CD8-positive, alpha-beta memory T cell (primary cell): ENCODE data around the gene MSL3B.
"Not testable (repeated sequence)": the region's sequence is repeated elsewhere in the genome, so short reads cannot be mapped to it uniquely, and the experiment has no call there.

Source experiments
- CTCF ChIA-PET: fragments of 350-600 bp; sonication (Branson Sonifier 250); formaldehyde crosslinking; loops from one replicate; lab custom pipeline; 2021; ENCODE audit warnings: antibody characterized with exemption; lab: Charles Lee
- POLR2A ChIA-PET: fragments of 350-600 bp; sonication (Branson Sonifier 250); formaldehyde crosslinking; loops from one replicate; lab custom pipeline; 2021; ENCODE audit warnings: antibody characterized with exemption; lab: Charles Lee
- DNase-seq, 5 donors: peaks; one replicate each; pipeline versions ENCODE4 v3.0.0 to v3.0.0-alpha.2; 2020 to 2022; ENCODE audit warnings: mixed read lengths in 1 of 5
- H3K27ac ChIP-seq: one replicate; pipeline ENCODE4 v1.7.0; 2013; ENCODE audit warnings: low read depth, mild to moderate bottlenecking, low read length, moderate library complexity
- H3K27me3 ChIP-seq: 2 replicates; pipeline ENCODE4 v1.7.0; 2013; ENCODE audit warnings: low read length, mild to moderate bottlenecking; ENCODE audit not compliant: insufficient read depth, poor library complexity, severe bottlenecking
- H3K36me3 ChIP-seq: 2 replicates; pipeline ENCODE4 v1.7.0; 2013; ENCODE audit warnings: mild to moderate bottlenecking, low read length, moderate library complexity; ENCODE audit not compliant: insufficient read depth
- H3K4me1 ChIP-seq: 2 replicates; pipeline ENCODE4 v1.7.0; 2013; ENCODE audit warnings: mild to moderate bottlenecking, low read length, moderate library complexity; ENCODE audit not compliant: insufficient read depth
- H3K4me3 ChIP-seq: 2 replicates; pipeline ENCODE4 v1.7.0; 2013; ENCODE audit warnings: mild to moderate bottlenecking, low read length
- H3K9me3 ChIP-seq: 2 replicates; pipeline ENCODE4 v1.7.0; 2013; ENCODE audit warnings: mild to moderate bottlenecking, low read length
- H3K27ac Mint-ChIP-seq, 8 donors: one replicate each; pipeline ENCODE4 v1.8.0; 2020 to 2021; ENCODE audit warnings: mixed read lengths in 8 of 8, mild to moderate bottlenecking in 6 of 8, inconsistent platforms in 3 of 8, moderate library complexity in 3 of 8
- H3K27me3 Mint-ChIP-seq, 2 donors: one replicate each; pipeline ENCODE4 v1.8.0; 2020 to 2021; ENCODE audit warnings: mixed read lengths in 2 of 2, mild to moderate bottlenecking in 1 of 2, moderate library complexity in 1 of 2
- H3K36me3 Mint-ChIP-seq, 3 donors: one replicate each; pipeline ENCODE4 v1.8.0; 2020 to 2021; ENCODE audit warnings: mixed read lengths in 3 of 3, inconsistent platforms in 1 of 3, mild to moderate bottlenecking in 1 of 3
- H3K4me1 Mint-ChIP-seq, 3 donors: one replicate each; pipeline ENCODE4 v1.8.0; 2020 to 2021; ENCODE audit warnings: mixed read lengths in 3 of 3, inconsistent platforms in 1 of 3, mild to moderate bottlenecking in 1 of 3
- H3K4me3 Mint-ChIP-seq, 7 donors: one replicate each; pipeline ENCODE4 v1.8.0; 2020 to 2021; ENCODE audit warnings: mixed read lengths in 7 of 7, mild to moderate bottlenecking in 6 of 7, moderate library complexity in 4 of 7, inconsistent platforms in 2 of 7
- H3K9me3 Mint-ChIP-seq, 5 donors: one replicate each; pipeline ENCODE4 v1.8.0; 2020 to 2022; ENCODE audit warnings: mixed read lengths in 5 of 5, mild to moderate bottlenecking in 3 of 5, moderate library complexity in 2 of 5, inconsistent platforms in 1 of 5

MSL3B gene

GRCh38 chr2:233896253-233896652 lies 28.1 kb upstream of the MSL3B start:
- H3K4me1 ChIP-seq, H3K27ac ChIP-seq, H3K9me3 ChIP-seq, H3K4me3 ChIP-seq, H3K36me3 ChIP-seq, H3K36me3 Mint-ChIP-seq, CTCF ChIA-PET, H3K4me3 Mint-ChIP-seq, H3K9me3 Mint-ChIP-seq, DNase-seq, POLR2A ChIA-PET, H3K27me3 ChIP-seq: not testable (repeated sequence)
- peaks cover 7 to 28% of the 10 kb centered on the region in 2 donors for H3K27me3 Mint-ChIP-seq
- peaks cover 10 to 17% (median 16%) of the 10 kb centered on the region in 3 donors for H3K4me1 Mint-ChIP-seq
- peak overlapping the region in 1 of 8 donors; percentile 15 for H3K27ac Mint-ChIP-seq

DNA sequence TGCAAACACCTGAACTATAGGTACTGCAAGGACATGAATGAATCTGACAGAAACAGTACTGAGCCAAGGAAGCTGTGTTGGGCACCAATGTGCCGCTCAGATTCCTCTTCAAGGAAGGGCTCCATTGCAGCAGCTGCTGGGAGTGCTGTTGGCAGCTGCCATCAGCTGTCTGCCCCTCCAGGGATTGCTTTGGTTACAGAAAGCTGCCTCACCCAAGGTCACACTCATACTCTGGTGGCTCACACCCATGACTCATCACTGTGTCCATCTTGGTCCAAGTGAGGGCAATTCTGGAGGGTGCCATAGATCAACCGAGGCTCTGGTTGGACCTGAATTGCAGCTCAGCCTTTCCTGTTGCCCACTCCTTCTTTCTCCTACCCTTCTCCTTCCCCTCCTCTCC lies 24.6 kb upstream of the MSL3B start:
- no peak overlapping the region for H3K4me3 ChIP-seq
- H3K36me3 Mint-ChIP-seq, result no peaks in the 10 kb centered on the region
- peaks cover 9% of the 10 kb centered on the region for H3K27me3 ChIP-seq
- H3K36me3 ChIP-seq, result no peaks in the 10 kb centered on the region
- DNase-seq, result no peak
- H3K4me1 ChIP-seq, result no peaks in the 10 kb centered on the region
- ChIA-PET POLR2A (no interaction called here), CTCF (no interaction called here)
- no peak overlapping the region for H3K4me3 Mint-ChIP-seq
- no peaks in the 10 kb centered on the region for H3K9me3 ChIP-seq
- peaks cover 0 to 2% (median 0%) of the 10 kb centered on the region in 5 donors for H3K9me3 Mint-ChIP-seq
- no peak overlapping the region for H3K27ac ChIP-seq
- no peaks in the 10 kb centered on the region for H3K4me1 Mint-ChIP-seq
- no peak overlapping the region for H3K27ac Mint-ChIP-seq
- peaks cover 21 to 50% of the 10 kb centered on the region in 2 donors for H3K27me3 Mint-ChIP-seq

GRCh38 chr2:233882353-233882752 lies 14.2 kb upstream of the MSL3B start:
- POLR2A ChIA-PET, result no interaction called here
- no peak overlapping the region for H3K27ac ChIP-seq
- H3K4me1 ChIP-seq, result no peaks in the 10 kb centered on the region
- H3K27me3 Mint-ChIP-seq, result peaks cover 17 to 70% of the 10 kb centered on the region in 2 donors
- CTCF ChIA-PET, result no interaction called here
- no peak overlapping the region for H3K4me3 Mint-ChIP-seq
- H3K4me3 ChIP-seq, result no peak overlapping the region
- no peaks in the 10 kb centered on the region for H3K36me3 ChIP-seq
- H3K36me3 Mint-ChIP-seq, result peaks cover 0 to 15% (median 6%) of the 10 kb centered on the region in 3 donors
- no peak overlapping the region for H3K27ac Mint-ChIP-seq
- peaks cover 4% of the 10 kb centered on the region for H3K9me3 ChIP-seq
- H3K27me3 ChIP-seq, result no peaks in the 10 kb centered on the region
- no peaks in the 10 kb centered on the region for H3K4me1 Mint-ChIP-seq
- H3K9me3 Mint-ChIP-seq, result peaks cover 26 to 40% (median 29%) of the 10 kb centered on the region in 5 donors
- no peak for DNase-seq

DNA sequence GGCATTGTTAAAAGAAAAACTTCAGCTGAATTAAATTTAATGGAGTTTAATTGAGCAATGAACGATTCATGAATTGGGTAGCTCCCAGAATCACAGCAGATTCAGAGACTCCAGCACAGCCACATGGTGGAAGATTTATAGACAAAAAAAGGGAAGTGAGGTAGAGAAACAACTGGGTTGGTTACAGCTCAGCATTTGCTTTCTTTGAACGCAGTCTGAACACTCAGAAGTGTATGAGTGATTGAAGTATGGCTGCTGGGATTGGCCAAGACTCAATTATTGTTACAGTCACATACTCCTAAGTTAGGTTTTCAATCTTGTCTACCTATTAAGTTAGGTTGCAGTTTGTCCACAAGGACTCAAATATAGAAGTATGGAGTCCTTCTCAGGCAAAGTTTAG lies 3.9 kb upstream of the MSL3B start:
- peaks cover 6 to 16% (median 7%) of the 10 kb centered on the region in 3 donors for H3K4me1 Mint-ChIP-seq
- H3K27me3 Mint-ChIP-seq, result peaks cover 31 to 58% of the 10 kb centered on the region in 2 donors
- peaks cover 17 to 23% (median 20%) of the 10 kb centered on the region in 5 donors for H3K9me3 Mint-ChIP-seq
- H3K4me3 ChIP-seq, H3K36me3 ChIP-seq, H3K27ac ChIP-seq, POLR2A ChIA-PET, H3K9me3 ChIP-seq, H3K4me3 Mint-ChIP-seq, DNase-seq, H3K4me1 ChIP-seq, H3K27me3 ChIP-seq, H3K27ac Mint-ChIP-seq: not testable (repeated sequence)
- CTCF ChIA-PET, result interaction anchor here (1.8 kb wide), 1 partner anchor 14 kb away, joined by 5 read pairs; no protein-coding TSS in a partner anchor
- H3K36me3 Mint-ChIP-seq, result peaks cover 0 to 14% (median 2%) of the 10 kb centered on the region in 3 donors

- Histone ChIP-seq H3K27ac (no peak overlapping the region), H3K4me3 (no peak overlapping the region), H3K36me3 (no peaks in the 10 kb centered on the region), H3K4me1 (no peaks in the 10 kb centered on the region), H3K27me3 (peaks cover 4% of the 10 kb centered on the region), H3K9me3 (no peaks in the 10 kb centered on the region)
- peak overlapping the region in 1 of 7 donors; percentile 19 for H3K4me3 Mint-ChIP-seq
- peaks cover 29 to 57% of the 10 kb centered on the region in 2 donors for H3K27me3 Mint-ChIP-seq
- no peak for DNase-seq
- H3K4me1 Mint-ChIP-seq, result peaks cover 7 to 18% (median 12%) of the 10 kb centered on the region in 3 donors
- ChIA-PET CTCF (interaction anchor here (1.8 kb wide), 1 partner anchor 14 kb away, joined by 5 read pairs; no protein-coding TSS in a partner anchor), POLR2A (no interaction called here)
- peaks cover 0 to 20% (median 2%) of the 10 kb centered on the region in 3 donors for H3K36me3 Mint-ChIP-seq
- H3K27ac Mint-ChIP-seq, result no peak overlapping the region
- peaks cover 17 to 29% (median 20%) of the 10 kb centered on the region in 5 donors for H3K9me3 Mint-ChIP-seq
These were observed 3.2 kb upstream of the MSL3B start for GRCh38 chr2:233871432-233871831.

DNA sequence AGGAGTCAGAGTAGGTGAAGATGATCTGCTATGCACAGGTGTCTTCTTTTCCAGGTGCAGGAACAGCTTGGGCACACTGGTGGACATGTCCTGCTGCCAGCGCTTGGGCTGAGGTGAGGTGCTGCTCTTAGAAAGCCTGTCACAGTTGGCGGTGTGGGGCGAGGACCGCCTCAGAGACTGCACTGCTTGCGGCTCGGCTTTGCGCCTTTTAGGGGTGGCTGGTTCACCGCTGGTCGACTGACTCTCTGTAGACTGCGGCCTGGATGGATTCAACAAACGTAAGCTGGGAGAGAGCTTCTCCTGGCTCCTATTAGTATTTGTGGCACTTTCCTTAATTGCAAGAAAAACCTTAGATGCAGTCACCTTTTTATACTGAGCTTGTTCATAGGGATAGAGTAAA lies 1.7 kb downstream of the MSL3B start:
- Histone ChIP-seq H3K27me3 (no peaks in the 10 kb centered on the region), H3K4me3 (no peak overlapping the region), H3K4me1 (no peaks in the 10 kb centered on the region), H3K9me3 (no peaks in the 10 kb centered on the region), H3K27ac (no peak overlapping the region), H3K36me3 (no peaks in the 10 kb centered on the region)
- peaks cover 0 to 32% (median 2%) of the 10 kb centered on the region in 3 donors for H3K36me3 Mint-ChIP-seq
- peak overlapping the region in 1 of 7 donors; percentile 63 for H3K4me3 Mint-ChIP-seq
- CTCF ChIA-PET, result interaction anchor here (1.6 kb wide), 1 partner anchor 9 kb away, joined by 4 read pairs; no protein-coding TSS in a partner anchor
- POLR2A ChIA-PET, result no interaction called here
- H3K9me3 Mint-ChIP-seq, result peaks cover 13 to 25% (median 20%) of the 10 kb centered on the region in 5 donors
- peaks cover 18 to 21% of the 10 kb centered on the region in 2 donors for H3K27me3 Mint-ChIP-seq
- no peak for DNase-seq
- no peak overlapping the region for H3K27ac Mint-ChIP-seq
- H3K4me1 Mint-ChIP-seq, result peaks cover 7 to 18% (median 12%) of the 10 kb centered on the region in 3 donors

DNA sequence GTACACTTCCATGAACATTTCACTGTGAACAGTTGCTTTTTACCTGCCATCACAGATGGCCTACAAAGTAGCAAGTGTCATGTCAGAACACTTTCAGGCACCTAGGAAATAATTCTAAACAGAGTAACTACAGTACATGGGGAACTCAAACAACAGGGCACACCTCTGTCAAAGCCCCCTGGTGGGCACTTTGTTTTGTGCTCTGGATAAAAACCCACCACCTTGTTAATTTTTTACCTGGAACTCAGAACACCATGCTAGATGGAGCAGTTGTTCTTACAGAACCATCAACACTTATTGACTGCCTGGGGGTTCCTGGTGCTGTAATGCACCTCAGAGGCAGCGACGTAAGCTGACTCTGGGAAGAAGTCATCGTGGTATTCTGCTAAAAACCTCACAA lies 2.3 kb downstream of the MSL3B start:
- CTCF ChIA-PET, result interaction anchor here (1.2 kb wide), 1 partner anchor 11 kb away, joined by 4 read pairs; the partner anchor contains the start of gene HJURP
- peaks cover 12 to 14% of the 10 kb centered on the region in 2 donors for H3K27me3 Mint-ChIP-seq
- peak overlapping the region in 1 of 7 donors; percentile 48 for H3K4me3 Mint-ChIP-seq
- peaks cover 7 to 18% (median 12%) of the 10 kb centered on the region in 3 donors for H3K4me1 Mint-ChIP-seq
- no peak overlapping the region for H3K27ac Mint-ChIP-seq
- H3K9me3 Mint-ChIP-seq, result peaks cover 13 to 25% (median 18%) of the 10 kb centered on the region in 5 donors
- POLR2A ChIA-PET, result no interaction called here
- H3K36me3 Mint-ChIP-seq, result peaks cover 0 to 32% (median 2%) of the 10 kb centered on the region in 3 donors
- no peak for DNase-seq
- no peak overlapping the region for H3K27ac ChIP-seq
- no peak overlapping the region for H3K4me3 ChIP-seq
- H3K27me3 ChIP-seq, result no peaks in the 10 kb centered on the region
- H3K36me3 ChIP-seq, result no peaks in the 10 kb centered on the region
- H3K4me1 ChIP-seq, result no peaks in the 10 kb centered on the region
- no peaks in the 10 kb centered on the region for H3K9me3 ChIP-seq

GRCh38 chr2:233862261-233862768 lies 5.9 kb downstream of the MSL3B start:
- H3K36me3 Mint-ChIP-seq, result peaks cover 0 to 20% (median 0%) of the 10 kb centered on the region in 3 donors
- H3K36me3 ChIP-seq, result no peaks in the 10 kb centered on the region
- H3K9me3 ChIP-seq, result no peaks in the 10 kb centered on the region
- H3K27ac ChIP-seq, result no peak overlapping the region
- H3K4me1 ChIP-seq, result no peaks in the 10 kb centered on the region
- no peak overlapping the region for H3K4me3 Mint-ChIP-seq
- ChIA-PET POLR2A (no interaction called here), CTCF (no interaction called here)
- H3K9me3 Mint-ChIP-seq, result peaks cover 0 to 9% (median 2%) of the 10 kb centered on the region in 5 donors
- no peaks in the 10 kb centered on the region for H3K27me3 ChIP-seq
- H3K4me3 ChIP-seq, result no peak overlapping the region
- H3K27ac Mint-ChIP-seq, result no peak overlapping the region
- DNase-seq, result no peak
- peaks cover 3 to 12% (median 9%) of the 10 kb centered on the region in 3 donors for H3K4me1 Mint-ChIP-seq
- peaks cover 0 to 2% of the 10 kb centered on the region in 2 donors for H3K27me3 Mint-ChIP-seq
